ENCODE measurements around the gene DCTN1.

Gene DCTN1

DNA sequence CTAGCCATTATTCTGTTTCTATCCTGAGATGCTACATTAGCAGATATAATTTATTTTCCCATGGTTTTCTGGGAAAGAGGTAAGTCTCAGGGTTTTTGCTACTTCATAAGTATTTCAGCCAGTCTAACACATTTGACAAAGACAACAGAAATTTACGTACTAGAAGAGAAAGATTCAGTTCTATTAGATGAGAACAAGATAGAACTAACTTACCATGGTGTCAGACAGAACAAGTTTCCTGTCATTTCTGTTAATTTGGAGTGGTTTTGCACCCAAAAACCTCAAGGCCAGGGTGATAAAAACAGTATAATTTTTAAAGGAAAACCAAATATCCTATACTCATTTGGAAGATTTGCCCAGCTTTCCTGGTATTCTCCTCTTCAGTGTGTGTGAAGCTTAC, 52.5 kb downstream of the DCTN1 start:
- no peaks in the 10 kb centered on the region for H3K9me3 ChIP-seq (ENCODE audit: insufficient read depth, low read depth, low read length)
- H4K20me1 ChIP-seq (ENCODE audit: insufficient read depth, low read length, poor library complexity, severe bottlenecking) = no peaks in the 10 kb centered on the region
- no peaks in the 10 kb centered on the region for H3F3A ChIP-seq (ENCODE audit: low read depth)
- H2AFZ ChIP-seq (ENCODE audit: low read length) = no peak overlapping the region
- no peaks in the 10 kb centered on the region for H3K36me3 ChIP-seq (ENCODE audit: insufficient read depth, low read length)
- H3K79me2 ChIP-seq (ENCODE audit: insufficient read depth, low read length) = no peaks in the 10 kb centered on the region
- no peak for TF ChIP-seq EZH2phosphoT487 (IDR thresholded peaks at IDR 0.05; ENCODE audit: borderline replicate concordance)
- TF ChIP-seq, protein P1, sequence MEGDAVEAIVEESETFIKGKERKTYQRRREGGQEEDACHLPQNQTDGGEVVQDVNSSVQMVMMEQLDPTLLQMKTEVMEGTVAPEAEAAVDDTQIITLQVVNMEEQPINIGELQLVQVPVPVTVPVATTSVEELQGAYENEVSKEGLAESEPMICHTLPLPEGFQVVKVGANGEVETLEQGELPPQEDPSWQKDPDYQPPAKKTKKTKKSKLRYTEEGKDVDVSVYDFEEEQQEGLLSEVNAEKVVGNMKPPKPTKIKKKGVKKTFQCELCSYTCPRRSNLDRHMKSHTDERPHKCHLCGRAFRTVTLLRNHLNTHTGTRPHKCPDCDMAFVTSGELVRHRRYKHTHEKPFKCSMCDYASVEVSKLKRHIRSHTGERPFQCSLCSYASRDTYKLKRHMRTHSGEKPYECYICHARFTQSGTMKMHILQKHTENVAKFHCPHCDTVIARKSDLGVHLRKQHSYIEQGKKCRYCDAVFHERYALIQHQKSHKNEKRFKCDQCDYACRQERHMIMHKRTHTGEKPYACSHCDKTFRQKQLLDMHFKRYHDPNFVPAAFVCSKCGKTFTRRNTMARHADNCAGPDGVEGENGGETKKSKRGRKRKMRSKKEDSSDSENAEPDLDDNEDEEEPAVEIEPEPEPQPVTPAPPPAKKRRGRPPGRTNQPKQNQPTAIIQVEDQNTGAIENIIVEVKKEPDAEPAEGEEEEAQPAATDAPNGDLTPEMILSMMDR (conservative IDR thresholded peaks at IDR 0.05; ENCODE audit: low read length) = no peak
- no peaks in the 10 kb centered on the region for H3K27me3 ChIP-seq (ENCODE audit: insufficient read depth, low read length, poor library complexity, severe bottlenecking)
- no peak overlapping the region for H3K4me2 ChIP-seq (ENCODE audit: low read depth, low read length, poor library complexity, severe bottlenecking)
- H3K9me2 ChIP-seq (replicated peaks; ENCODE audit: low read depth, low read length) = no peaks in the 10 kb centered on the region
- H3K9ac ChIP-seq (ENCODE audit: low read depth, low read length, poor library complexity, severe bottlenecking) = no peak overlapping the region
- H3K4me3 ChIP-seq (ENCODE audit: low read length, poor library complexity, severe bottlenecking) = no peak overlapping the region
- H3K4me1 ChIP-seq (ENCODE audit: insufficient read depth, low read length, poor library complexity, severe bottlenecking) = no peaks in the 10 kb centered on the region

DNA sequence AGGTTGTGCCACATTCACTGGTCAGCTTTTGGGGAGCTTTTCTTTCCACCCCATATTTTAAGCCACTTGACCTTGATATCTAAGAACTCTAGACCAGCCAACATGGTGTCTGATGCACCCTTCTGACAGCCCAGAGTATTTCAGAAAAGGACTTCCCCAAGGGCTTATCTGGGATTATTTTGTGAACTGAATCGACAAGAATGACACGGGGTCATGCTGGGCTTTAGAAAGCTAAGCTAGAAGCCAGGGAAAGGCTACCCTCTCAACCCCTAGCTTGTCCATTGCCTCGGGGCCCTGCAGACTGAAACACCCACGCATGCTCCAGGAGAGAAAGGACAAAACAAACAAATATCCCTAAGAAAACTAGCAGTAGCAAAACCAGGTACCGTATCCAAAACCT, 52.9 kb downstream of the DCTN1 start:
- H3K27me3 ChIP-seq (ENCODE audit: insufficient read depth, low read length, poor library complexity, severe bottlenecking) = no peaks in the 10 kb centered on the region
- no peak overlapping the region for H3K9ac ChIP-seq (ENCODE audit: low read depth, low read length, poor library complexity, severe bottlenecking)
- TF ChIP-seq, protein P1 (conservative IDR thresholded peaks at IDR 0.05; ENCODE audit: low read length) = no peak
- no peak for TF ChIP-seq EZH2phosphoT487 (IDR thresholded peaks at IDR 0.05; ENCODE audit: borderline replicate concordance)
- no peaks in the 10 kb centered on the region for H3K4me1 ChIP-seq (ENCODE audit: insufficient read depth, low read length, poor library complexity, severe bottlenecking)
- H3K4me2 ChIP-seq (ENCODE audit: low read depth, low read length, poor library complexity, severe bottlenecking) = no peak overlapping the region
- H3F3A ChIP-seq (ENCODE audit: low read depth) = no peaks in the 10 kb centered on the region
- no peak overlapping the region for H2AFZ ChIP-seq (ENCODE audit: low read length)
- no peak overlapping the region for H3K4me3 ChIP-seq (ENCODE audit: low read length, poor library complexity, severe bottlenecking)
- no peaks in the 10 kb centered on the region for H3K79me2 ChIP-seq (ENCODE audit: insufficient read depth, low read length)
- no peaks in the 10 kb centered on the region for H3K9me3 ChIP-seq (ENCODE audit: insufficient read depth, low read depth, low read length)
- no peaks in the 10 kb centered on the region for H3K9me2 ChIP-seq (replicated peaks; ENCODE audit: low read depth, low read length)
- no peaks in the 10 kb centered on the region for H4K20me1 ChIP-seq (ENCODE audit: insufficient read depth, low read length, poor library complexity, severe bottlenecking)
- no peaks in the 10 kb centered on the region for H3K36me3 ChIP-seq (ENCODE audit: insufficient read depth, low read length)

DNA sequence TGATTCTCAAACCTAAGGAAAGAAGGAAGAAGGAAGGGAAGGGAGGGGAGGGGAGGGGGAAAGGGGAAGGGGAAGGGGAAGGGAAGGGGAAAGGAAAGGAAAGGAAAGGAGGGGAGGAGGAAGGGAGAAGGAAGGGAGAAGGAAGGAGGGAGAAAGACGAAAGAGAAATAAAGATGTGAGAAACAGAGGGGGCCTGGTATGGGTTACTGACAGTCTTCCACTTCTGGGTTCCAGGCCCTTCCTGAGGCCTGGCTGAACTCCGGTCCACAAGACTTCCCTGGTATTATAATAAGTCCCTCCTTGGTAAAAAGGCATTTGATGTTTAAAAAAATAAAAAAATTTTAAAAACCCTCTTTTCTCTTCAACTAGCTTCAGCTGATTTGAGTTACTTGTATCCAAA, 54.3 kb downstream of the DCTN1 start:
- H3K4me2 ChIP-seq (ENCODE audit: low read depth, low read length, poor library complexity, severe bottlenecking) = no peak overlapping the region
- H3K9ac ChIP-seq (ENCODE audit: low read depth, low read length, poor library complexity, severe bottlenecking) = no peak overlapping the region
- no peaks in the 10 kb centered on the region for H3K9me3 ChIP-seq (ENCODE audit: insufficient read depth, low read depth, low read length)
- H3K4me1 ChIP-seq (ENCODE audit: insufficient read depth, low read length, poor library complexity, severe bottlenecking) = no peaks in the 10 kb centered on the region
- H4K20me1 ChIP-seq (ENCODE audit: insufficient read depth, low read length, poor library complexity, severe bottlenecking) = no peaks in the 10 kb centered on the region
- TF ChIP-seq, protein P1 (conservative IDR thresholded peaks at IDR 0.05; ENCODE audit: low read length) = no peak
- no peak for TF ChIP-seq EZH2phosphoT487 (IDR thresholded peaks at IDR 0.05; ENCODE audit: borderline replicate concordance)
- no peaks in the 10 kb centered on the region for H3K79me2 ChIP-seq (ENCODE audit: insufficient read depth, low read length)
- no peaks in the 10 kb centered on the region for H3K9me2 ChIP-seq (replicated peaks; ENCODE audit: low read depth, low read length)
- no peaks in the 10 kb centered on the region for H3K27me3 ChIP-seq (ENCODE audit: insufficient read depth, low read length, poor library complexity, severe bottlenecking)
- H3K36me3 ChIP-seq (ENCODE audit: insufficient read depth, low read length) = no peaks in the 10 kb centered on the region
- no peaks in the 10 kb centered on the region for H3F3A ChIP-seq (ENCODE audit: low read depth)
- no peak overlapping the region for H3K4me3 ChIP-seq (ENCODE audit: low read length, poor library complexity, severe bottlenecking)
- H2AFZ ChIP-seq (ENCODE audit: low read length) = no peak overlapping the region

Data from Loucy (cell line).